Stimulated activated naive CD4-positive, alpha-beta T cell (primary cell): ENCODE measurements around the gene PKD2L2.
"Not testable (repeated sequence)": the region's sequence is repeated elsewhere in the genome, so short reads cannot be mapped to it uniquely, and the experiment has no call there.

Experiments
- DNase-seq, 6 experiments: peaks; one replicate each; lab custom pipeline; 2025; lab: John Stamatoyannopoulos, UW

PKD2L2 gene

GRCh38 chr5:137888863-137889759 is at the start of gene PKD2L2:
Gene PKD2L2 (plus strand): TSS chr5:137889457. CDS start chr5:137889492, 35 bp downstream.
- peak; percentile 54 to 78 (median 72) for DNase-seq

GRCh38 chr5:137842296-137842695 is 47.0 kb upstream of the PKD2L2 start:
- no peak for DNase-seq

GRCh38 chr5:137843676-137844299 is 45.5 kb upstream of the PKD2L2 start:
- DNase-seq: no peak

- DNase-seq: no peak
Measured at GRCh38 chr5:137845472-137845871, 43.8 kb upstream of the PKD2L2 start.

GRCh38 chr5:137847687-137848086 is 41.6 kb upstream of the PKD2L2 start:
- DNase-seq: no peak

GRCh38 chr5:137853165-137853564 is 36.1 kb upstream of the PKD2L2 start:
- not testable (repeated sequence) for DNase-seq

- no peak for DNase-seq
Measured at GRCh38 chr5:137856201-137856600, 33.1 kb upstream of the PKD2L2 start.

- no peak for DNase-seq
Measured at GRCh38 chr5:137856916-137857862, 32.1 kb upstream of the PKD2L2 start.

- peak in 1 of 6 experiments; percentile 2 for DNase-seq
Measured at GRCh38 chr5:137858223-137858916, 30.9 kb upstream of the PKD2L2 start.

- no peak for DNase-seq
Measured at GRCh38 chr5:137858954-137859353, 30.3 kb upstream of the PKD2L2 start.

- DNase-seq: no peak
Measured at GRCh38 chr5:137862251-137862650, 27.0 kb upstream of the PKD2L2 start.

GRCh38 chr5:137863653-137864052 is 25.6 kb upstream of the PKD2L2 start:
- not testable (repeated sequence) for DNase-seq

- DNase-seq: no peak
Measured at GRCh38 chr5:137866541-137867388, 22.5 kb upstream of the PKD2L2 start.

GRCh38 chr5:137867664-137868063 is 21.6 kb upstream of the PKD2L2 start, which contains the start of gene MYOT:
Gene MYOT (plus strand): TSS chr5:137867860. CDS start chr5:137870652, 2,792 bp downstream.
- DNase-seq: no peak

- no peak for DNase-seq
Measured at GRCh38 chr5:137870647-137871339, 18.5 kb upstream of the PKD2L2 start.

- DNase-seq: no peak
Measured at GRCh38 chr5:137871571-137871970, 17.7 kb upstream of the PKD2L2 start.

GRCh38 chr5:137872466-137872865 is 16.8 kb upstream of the PKD2L2 start:
- DNase-seq: no peak

- DNase-seq: no peak
Measured at GRCh38 chr5:137876101-137876500, 13.2 kb upstream of the PKD2L2 start.

GRCh38 chr5:137880313-137880712 is 8.9 kb upstream of the PKD2L2 start:
- DNase-seq: no peak

- no peak for DNase-seq
Measured at GRCh38 chr5:137887831-137888230, 1.4 kb upstream of the PKD2L2 start.
